ENCODE results near the gene DTX2.
A peak's percentile ranks its signal among the peaks of the same experiment; 100 is the strongest.
"Not testable (repeated sequence)": the region's sequence is repeated elsewhere in the genome, so short reads cannot be mapped to it uniquely, and the experiment has no call there.

The DTX2 gene

GRCh38 chr7:76513817-76514799 is 52.6 kb downstream of the DTX2 start:
- no peak for DNase-seq

- no peak for DNase-seq
Measured at GRCh38 chr7:76514926-76515771, 53.6 kb downstream of the DTX2 start.

DNA sequence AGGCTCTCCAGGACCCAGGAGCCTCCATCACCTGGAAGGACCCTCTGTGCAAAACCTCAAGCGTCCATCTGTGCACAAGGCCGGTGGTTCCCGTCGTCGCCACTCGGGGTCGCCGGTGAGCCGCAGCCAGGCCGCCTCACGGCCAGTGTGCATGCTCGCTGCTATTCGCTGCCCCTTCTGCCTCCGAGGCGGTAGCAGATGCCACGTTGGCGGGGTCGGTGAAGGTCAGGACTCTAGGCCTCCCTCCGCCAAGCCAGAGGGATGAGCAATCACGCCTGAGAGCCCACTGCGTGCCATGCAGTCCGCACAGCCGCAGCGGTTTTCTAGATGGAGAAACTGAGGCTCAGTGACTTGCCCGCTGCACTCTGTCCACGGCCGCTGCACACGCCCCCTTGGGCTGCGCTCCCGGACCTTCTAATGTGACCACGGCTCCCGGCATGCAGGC is 54.5 kb downstream of the DTX2 start:
- DNase-seq: no peak

GRCh38 chr7:76516932-76517331 is 55.4 kb downstream of the DTX2 start:
- not testable (repeated sequence) for DNase-seq

- not testable (repeated sequence) for DNase-seq
Measured at GRCh38 chr7:76526183-76526582, 64.7 kb downstream of the DTX2 start.

DNA sequence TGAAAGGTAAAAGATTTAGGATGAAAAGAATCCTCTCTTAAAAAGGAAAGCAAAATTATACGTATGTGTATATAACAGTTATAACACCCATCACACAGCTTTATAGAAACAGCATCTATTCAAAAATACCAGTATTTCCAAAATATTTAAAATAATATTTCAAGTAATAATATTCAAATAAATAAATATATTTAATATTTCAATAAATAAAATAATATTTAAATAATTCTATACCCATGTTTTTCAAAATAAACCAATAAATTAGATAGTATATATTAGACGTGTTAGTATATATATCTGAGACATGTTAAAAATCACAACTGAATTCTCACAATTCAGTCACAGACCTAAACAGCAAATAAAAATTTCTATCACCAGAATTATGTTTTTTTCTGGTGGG is 70.1 kb downstream of the DTX2 start:
- not testable (repeated sequence) for DNase-seq

DNA sequence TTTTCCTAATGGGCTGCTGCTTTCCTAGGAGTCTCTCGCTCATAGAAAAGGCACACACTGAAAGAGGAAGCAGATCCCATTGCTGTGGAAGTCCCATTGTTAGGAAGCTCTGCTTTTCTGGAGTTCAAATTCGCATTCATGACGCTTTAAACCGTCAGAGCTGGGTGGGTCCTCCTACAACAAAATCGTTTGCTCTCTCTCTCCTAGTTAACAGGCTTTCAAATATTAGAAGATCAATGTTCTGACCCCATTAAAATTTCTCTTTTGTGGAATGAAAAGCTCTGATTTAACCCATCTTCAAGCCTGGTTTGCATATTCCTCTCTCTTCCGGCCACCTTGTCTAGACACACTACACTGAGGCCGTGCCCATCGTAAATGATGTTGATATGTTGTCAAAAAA is 81.7 kb downstream of the DTX2 start, which contains the start of gene SPDYE16:
Gene SPDYE16 (minus strand): TSS at position 101 of the 400 bp plus-strand sequence. CDS start 1,838 bp downstream, outside the sequence.
- DNase-seq: not testable (repeated sequence)

- peak; percentile 84 to 88 for DNase-seq
Measured at GRCh38 chr7:76549025-76549854, 87.7 kb downstream of the DTX2 start.

DNA sequence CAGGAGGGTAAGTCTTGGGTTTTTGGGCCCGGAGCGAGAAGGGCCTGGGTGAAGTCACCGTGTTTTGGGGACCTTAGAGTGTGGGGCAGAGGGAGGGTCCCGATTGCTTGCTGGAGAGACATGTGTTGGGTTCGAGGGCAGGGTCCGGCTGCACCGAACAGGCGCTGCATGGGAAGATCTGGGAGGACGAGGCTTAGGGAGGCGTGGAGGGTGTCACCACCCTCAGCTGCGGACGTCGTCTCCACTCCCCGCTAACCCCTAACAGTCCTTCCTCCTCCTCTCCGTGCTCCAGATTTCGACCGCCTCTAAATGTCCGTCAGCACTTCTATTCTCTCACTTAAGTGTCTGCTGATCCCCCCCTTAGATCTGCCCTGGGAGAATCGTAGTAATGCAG is 88.3 kb downstream of the DTX2 start:
- DNase-seq: not testable (repeated sequence)

GRCh38 chr7:76551992-76552391 is 90.5 kb downstream of the DTX2 start:
- not testable (repeated sequence) for DNase-seq
